ENCODE data around the gene RNU1-2. TPM values are rescaled to one million over a fixed set of nuclear protein-coding genes. Genes with fewer than 3 reads are reported as not detected.
A peak's percentile ranks its signal among the peaks of the same experiment; 100 is the strongest.

RNU1-2 gene
- total RNA-seq, 1 donor from 2014 or later: 3,598 TPM

DNA sequence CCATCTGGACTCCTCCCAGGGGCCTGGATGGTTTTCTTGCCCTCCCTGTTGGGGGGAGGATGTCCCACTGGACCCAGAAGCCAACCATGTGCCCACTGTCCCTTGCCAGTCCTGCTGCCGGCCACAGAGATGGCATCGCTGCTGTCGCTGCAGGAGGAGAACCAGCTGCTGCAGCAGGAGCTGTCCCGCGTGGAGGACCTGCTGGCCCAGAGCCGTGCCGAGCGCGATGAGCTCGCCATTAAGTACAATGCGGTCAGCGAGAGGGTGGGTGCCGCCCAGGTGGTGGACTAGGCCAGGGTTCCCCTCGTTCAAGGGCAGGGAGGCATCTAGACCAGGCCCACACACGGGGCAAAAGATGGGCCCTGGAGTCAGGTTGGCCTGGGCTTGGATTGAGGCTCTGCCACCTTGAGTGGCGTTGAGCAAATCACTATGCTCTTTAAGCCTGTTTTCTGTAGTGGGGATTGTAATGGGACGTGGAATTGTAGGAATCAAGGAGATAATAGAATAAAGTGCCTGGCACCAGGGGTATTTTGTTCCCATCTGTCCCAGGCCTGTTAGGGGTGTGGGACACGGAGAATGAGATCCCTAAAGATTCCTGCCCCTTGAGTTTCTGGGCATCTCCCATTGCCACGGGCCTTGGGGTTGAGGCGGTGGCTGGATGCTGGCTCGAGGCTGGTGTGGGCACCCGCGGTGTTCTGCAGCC lies 28.6 kb downstream of the RNU1-2 start:
- TF ChIP-seq, protein P1, sequence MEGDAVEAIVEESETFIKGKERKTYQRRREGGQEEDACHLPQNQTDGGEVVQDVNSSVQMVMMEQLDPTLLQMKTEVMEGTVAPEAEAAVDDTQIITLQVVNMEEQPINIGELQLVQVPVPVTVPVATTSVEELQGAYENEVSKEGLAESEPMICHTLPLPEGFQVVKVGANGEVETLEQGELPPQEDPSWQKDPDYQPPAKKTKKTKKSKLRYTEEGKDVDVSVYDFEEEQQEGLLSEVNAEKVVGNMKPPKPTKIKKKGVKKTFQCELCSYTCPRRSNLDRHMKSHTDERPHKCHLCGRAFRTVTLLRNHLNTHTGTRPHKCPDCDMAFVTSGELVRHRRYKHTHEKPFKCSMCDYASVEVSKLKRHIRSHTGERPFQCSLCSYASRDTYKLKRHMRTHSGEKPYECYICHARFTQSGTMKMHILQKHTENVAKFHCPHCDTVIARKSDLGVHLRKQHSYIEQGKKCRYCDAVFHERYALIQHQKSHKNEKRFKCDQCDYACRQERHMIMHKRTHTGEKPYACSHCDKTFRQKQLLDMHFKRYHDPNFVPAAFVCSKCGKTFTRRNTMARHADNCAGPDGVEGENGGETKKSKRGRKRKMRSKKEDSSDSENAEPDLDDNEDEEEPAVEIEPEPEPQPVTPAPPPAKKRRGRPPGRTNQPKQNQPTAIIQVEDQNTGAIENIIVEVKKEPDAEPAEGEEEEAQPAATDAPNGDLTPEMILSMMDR (IDR thresholded peaks at IDR 0.05; ENCODE audit: partially characterized antibody, unreplicated experiment): no peak
- no peak for DNase-seq
- Mint-ChIP-seq H3K4me1 (ENCODE audit: low read depth, unreplicated experiment) (peaks cover 34% of the 10 kb centered on the region), H3K4me3 (ENCODE audit: unreplicated experiment) (peak overlapping the region; percentile 0), H3K27me3 (ENCODE audit: unreplicated experiment) (peaks cover 27% of the 10 kb centered on the region), H3K27ac (ENCODE audit: unreplicated experiment) (no peak overlapping the region), H3K36me3 (ENCODE audit: unreplicated experiment) (no peaks in the 10 kb centered on the region), H3K9me3 (ENCODE audit: unreplicated experiment) (peaks cover 22% of the 10 kb centered on the region)

DNA sequence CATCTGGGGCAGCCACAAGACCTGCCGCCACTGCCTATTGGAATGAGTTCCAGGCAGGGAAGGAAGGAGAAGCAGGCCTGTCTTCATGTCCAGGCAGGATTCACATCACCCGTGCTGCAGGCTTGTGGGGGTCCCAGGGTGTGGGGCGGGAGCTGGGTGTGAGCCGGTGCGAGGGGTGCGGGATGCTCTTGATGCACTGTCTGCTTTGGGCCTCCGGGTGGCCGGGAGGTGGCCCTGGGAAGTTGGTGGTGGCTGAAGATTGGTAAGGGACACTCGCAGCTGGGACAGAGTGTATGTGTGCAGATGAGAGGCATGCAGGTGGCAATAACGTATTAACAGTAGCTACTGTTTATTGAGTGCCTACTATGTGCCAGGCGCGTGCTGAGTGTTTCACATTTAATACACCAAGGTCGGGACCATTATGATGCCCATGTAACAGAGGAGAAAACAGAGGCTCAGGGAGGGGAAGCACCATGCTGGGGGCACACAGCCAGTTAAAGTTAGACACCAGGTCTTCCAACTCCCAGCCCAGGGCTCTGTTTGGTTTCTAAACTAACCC lies 29.2 kb downstream of the RNU1-2 start:
- H3K36me3 Mint-ChIP-seq (ENCODE audit: unreplicated experiment): no peaks in the 10 kb centered on the region
- no peak overlapping the region for H3K27ac Mint-ChIP-seq (ENCODE audit: unreplicated experiment)
- DNase-seq: peak; percentile 60
- H3K27me3 Mint-ChIP-seq (ENCODE audit: unreplicated experiment): peaks cover 27% of the 10 kb centered on the region
- H3K4me3 Mint-ChIP-seq (ENCODE audit: unreplicated experiment): no peak overlapping the region
- H3K9me3 Mint-ChIP-seq (ENCODE audit: unreplicated experiment): peaks cover 22% of the 10 kb centered on the region
- TF ChIP-seq, protein P1 (IDR thresholded peaks at IDR 0.05; ENCODE audit: partially characterized antibody, unreplicated experiment): peak; percentile 30
- peaks cover 34% of the 10 kb centered on the region for H3K4me1 Mint-ChIP-seq (ENCODE audit: low read depth, unreplicated experiment)

DNA sequence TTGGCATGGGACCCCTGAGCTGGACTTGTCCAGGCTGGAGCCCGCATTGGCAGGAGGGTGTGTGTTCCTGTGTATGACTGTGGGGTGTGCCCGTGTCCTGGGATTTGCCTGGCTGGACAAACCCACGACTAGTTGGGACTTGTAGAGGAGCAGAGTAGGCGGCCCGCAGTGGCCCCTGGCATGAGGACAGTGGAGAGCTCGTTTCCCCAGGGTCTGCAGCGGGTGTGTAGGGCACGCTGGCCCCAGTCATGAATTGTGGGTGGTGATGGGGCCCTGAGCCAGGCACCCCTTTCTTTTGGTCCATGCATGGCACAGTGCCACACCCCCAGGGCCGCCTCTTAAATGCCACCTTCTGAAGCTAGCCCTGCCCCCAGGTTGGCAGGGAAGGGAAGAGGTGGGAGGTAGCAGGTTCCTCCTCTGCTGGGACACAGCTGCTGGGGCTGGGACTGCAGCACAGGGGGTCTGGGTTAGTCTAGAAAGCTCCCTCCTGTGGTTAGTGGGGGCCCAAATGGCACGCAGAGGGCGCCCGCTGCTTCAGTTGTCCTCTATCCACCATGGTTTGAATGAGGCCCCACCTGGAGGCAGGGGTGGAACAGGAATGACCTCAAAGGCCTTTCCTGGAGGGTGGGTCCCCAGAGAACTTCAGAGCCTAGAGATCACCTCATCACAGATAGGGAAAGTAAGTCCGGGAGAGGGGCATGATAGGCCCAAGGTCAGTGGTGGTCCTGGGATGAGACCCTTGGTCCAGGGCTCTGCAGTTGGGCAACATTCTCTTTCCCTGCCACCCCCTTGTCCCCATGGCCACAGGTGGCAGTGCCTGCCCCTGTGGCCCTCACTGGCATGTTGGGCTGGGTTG lies 30.1 kb downstream of the RNU1-2 start:
- Mint-ChIP-seq H3K4me3 (ENCODE audit: unreplicated experiment) (peak overlapping the region; percentile 50), H3K27me3 (ENCODE audit: unreplicated experiment) (peaks cover 29% of the 10 kb centered on the region), H3K27ac (ENCODE audit: unreplicated experiment) (no peak overlapping the region), H3K4me1 (ENCODE audit: low read depth, unreplicated experiment) (peaks cover 34% of the 10 kb centered on the region), H3K36me3 (ENCODE audit: unreplicated experiment) (no peaks in the 10 kb centered on the region), H3K9me3 (ENCODE audit: unreplicated experiment) (peaks cover 22% of the 10 kb centered on the region)
- TF ChIP-seq, protein P1 (IDR thresholded peaks at IDR 0.05; ENCODE audit: partially characterized antibody, unreplicated experiment): no peak
- no peak for DNase-seq

DNA sequence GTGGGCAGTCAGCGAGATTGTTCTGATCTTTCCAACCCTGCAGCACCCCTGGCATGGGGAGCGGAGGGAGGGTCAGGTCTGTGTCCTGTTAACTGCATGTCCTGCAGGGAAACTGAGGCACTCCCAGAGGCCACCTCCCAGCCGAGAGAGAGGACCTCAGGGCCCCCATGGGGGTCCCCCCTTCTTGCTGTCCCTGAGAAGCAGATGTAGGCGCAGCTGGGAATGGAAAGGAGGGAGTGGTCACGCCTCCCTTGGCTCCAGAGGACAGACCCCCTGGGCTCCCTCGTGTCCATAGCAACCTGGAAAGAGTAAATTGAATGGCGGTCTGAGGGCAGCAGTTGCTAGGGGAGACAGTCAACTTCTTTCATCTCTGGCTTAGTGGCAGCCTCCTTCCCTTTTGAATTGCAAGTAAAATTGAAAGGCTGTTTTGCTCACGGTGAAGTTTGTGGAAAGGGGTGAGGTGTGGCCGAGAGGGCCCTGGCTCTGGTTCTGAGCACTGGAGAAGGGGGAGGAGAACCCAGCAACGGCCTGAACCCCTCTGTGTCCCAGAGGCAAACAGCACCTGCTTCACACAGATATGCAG lies 30.8 kb downstream of the RNU1-2 start:
- H3K4me1 Mint-ChIP-seq (ENCODE audit: low read depth, unreplicated experiment): peaks cover 27% of the 10 kb centered on the region
- peak overlapping the region; percentile 13 for H3K4me3 Mint-ChIP-seq (ENCODE audit: unreplicated experiment)
- DNase-seq: peak; percentile 67
- no peaks in the 10 kb centered on the region for H3K36me3 Mint-ChIP-seq (ENCODE audit: unreplicated experiment)
- H3K9me3 Mint-ChIP-seq (ENCODE audit: unreplicated experiment): peaks cover 19% of the 10 kb centered on the region
- H3K27ac Mint-ChIP-seq (ENCODE audit: unreplicated experiment): peak overlapping the region; percentile 34
- TF ChIP-seq, protein P1 (IDR thresholded peaks at IDR 0.05; ENCODE audit: partially characterized antibody, unreplicated experiment): no peak
- peaks cover 23% of the 10 kb centered on the region for H3K27me3 Mint-ChIP-seq (ENCODE audit: unreplicated experiment)

Measured in glutamatergic neuron (in vitro differentiated cells).